HCT116 (cell line): ENCODE data around the gene FREM3. TPM values are rescaled to one million over a fixed set of nuclear protein-coding genes. Genes with fewer than 3 reads are reported as not detected.

Source experiments
- ATAC-seq: fragments of 200-7000 bp; cut with Tn5 transposase; 2 replicates; pipeline ENCODE4 v1.9.1; 2020; ENCODE audit warnings: mild to moderate bottlenecking, moderate library complexity
- BruUV-seq: library from RNA; stranded (reverse); fragments of 400-500 nt; replicated peaks from 2 replicates; lab custom pipeline; 2021; lab: Mats Ljungman, UMichigan
- CTCF ChIA-PET: fragments of 300-600 bp; sonication (Branson Sonifier 250); formaldehyde crosslinking; loops from one replicate; lab custom pipeline; 2021; ENCODE audit warnings: antibody characterized with exemption; lab: Charles Lee
- POLR2A ChIA-PET: fragments of 300-600, 350-600 bp; sonication (Branson Sonifier 250); formaldehyde crosslinking; loops from one replicate; lab custom pipeline; 2021; ENCODE audit warnings: antibody characterized with exemption; lab: Charles Lee
- RAD21 ChIA-PET, 2 experiments: fragments of 300-600 bp; sonication (Branson Sonifier 250); formaldehyde crosslinking; loops; one replicate each; lab custom pipeline; 2023; ENCODE audit warnings: low total read pairs in 2 of 2; ENCODE audit not compliant: uncharacterized antibody in 2 of 2, unreplicated experiment in 2 of 2, low non-redundant PET in 1 of 2; lab: Charles Lee
- DNase-seq: peaks from one replicate; pipeline ENCODE4 v3.0.0-alpha.2; 2010; ENCODE audit warnings: low read depth, low spot score
- H2AFZ ChIP-seq: fragments of 200-600 bp; shearing (Covaris generic), sonication (generic); 2 replicates; pipeline ENCODE4 v1.6.1; 2017; ENCODE audit warnings: low read depth, mixed run types, mixed read lengths, antibody characterized with exemption, low read length; ENCODE audit not compliant: poor library complexity, severe bottlenecking
- H3K27ac ChIP-seq: 2 replicates; pipeline ENCODE4 v1.5.1; 2012; ENCODE audit warnings: low read depth, low read length
- H3K27me3 ChIP-seq: fragments of 200-600 bp; sonication (generic); 2 replicates; pipeline ENCODE4 v1.6.1; 2016; ENCODE audit warnings: mixed run types, low read length, mixed read lengths; ENCODE audit not compliant: insufficient read depth
- H3K36me3 ChIP-seq, 2 experiments: fragments of 200-500 bp in 1 of 2; fragments of 200-600 bp in 1 of 2; sonication (Bioruptor generic) in 1 of 2; sonication (generic) in 1 of 2; 2 replicates each; pipeline versions ENCODE4 v1.5.1 to v1.6.1; 2014 to 2016; ENCODE audit warnings: low read length in 2 of 2, inconsistent platforms in 1 of 2, mixed read lengths in 1 of 2, mixed run types in 1 of 2; ENCODE audit not compliant: insufficient read depth in 2 of 2, control insufficient read depth in 1 of 2
- H3K4me1 ChIP-seq, 2 experiments: fragments of 200-600 bp in 1 of 2; sonication (generic) in 1 of 2; 2 replicates each; pipeline versions ENCODE4 v1.5.1 to v1.6.1; 2012 to 2017; ENCODE audit warnings: low read length in 2 of 2, inconsistent platforms in 1 of 2, mild to moderate bottlenecking in 1 of 2, mixed read lengths in 1 of 2, mixed run types in 1 of 2, moderate library complexity in 1 of 2; ENCODE audit not compliant: insufficient read depth in 2 of 2, control insufficient read depth in 1 of 2
- H3K4me2 ChIP-seq: fragments of 200-600 bp; sonication (generic); 2 replicates; pipeline ENCODE4 v1.6.1; 2017; ENCODE audit warnings: mixed run types, low read length, mixed read lengths
- H3K4me3 ChIP-seq, 2 experiments: fragments of 200-600 bp in 1 of 2; sonication (generic) in 1 of 2; replicated peaks in 1 of 2; 2 replicates each; pipeline ENCODE4 v1.5.1; 2011 to 2016; ENCODE audit warnings: low read length in 2 of 2, control low read depth in 1 of 2, low read depth in 1 of 2, mild to moderate bottlenecking in 1 of 2, mixed read lengths in 1 of 2, mixed run types in 1 of 2
- H3K79me2 ChIP-seq: fragments of 200-600 bp; sonication (generic); 2 replicates; pipeline ENCODE4 v1.6.1; 2017; ENCODE audit warnings: mild to moderate bottlenecking, mixed run types, low read length, moderate library complexity, mixed read lengths; ENCODE audit not compliant: insufficient read depth
- H3K9ac ChIP-seq: fragments of 200-600 bp; sonication (generic); 2 replicates; pipeline ENCODE4 v1.6.1; 2016; ENCODE audit warnings: low read length, mixed read lengths
- H3K9me2 ChIP-seq: fragments of 200-600 bp; sonication (generic), shearing (Covaris generic); 2 replicates; pipeline ENCODE4 v1.6.1; 2017; ENCODE audit warnings: mixed run types, mild to moderate bottlenecking, moderate library complexity; ENCODE audit not compliant: insufficient read depth
- H3K9me3 ChIP-seq, 2 experiments: fragments of 200-500 bp in 1 of 2; fragments of 200-600 bp in 1 of 2; sonication (Bioruptor generic) in 1 of 2; sonication (generic) in 1 of 2; 2 replicates each; pipeline ENCODE4 v1.6.1; 2014 to 2017; ENCODE audit warnings: low read length in 2 of 2, mixed read lengths in 2 of 2, inconsistent platforms in 1 of 2, low read depth in 1 of 2, mild to moderate bottlenecking in 1 of 2, mixed run types in 1 of 2, moderate library complexity in 1 of 2; ENCODE audit not compliant: control insufficient read depth in 1 of 2, insufficient read depth in 1 of 2
- H4K20me1 ChIP-seq: fragments of 200-600 bp; sonication (generic), shearing (Covaris generic); 2 replicates; pipeline ENCODE4 v1.6.1; 2017; ENCODE audit warnings: mixed run types, mild to moderate bottlenecking, moderate library complexity; ENCODE audit not compliant: insufficient read depth
- CBX3 ChIP-seq: IDR thresholded peaks from 2 replicates; pipeline ENCODE4 v1.6.1; 2012; ENCODE audit warnings: low read depth
- CTCF ChIP-seq, 3 experiments: fragments of 200-600 bp in 1 of 3; sonication (generic) in 1 of 3; IDR thresholded peaks in 2 of 3; conservative IDR thresholded peaks in 1 of 3; 2 replicates each; pipeline ENCODE4 v1.5.1; 2012 to 2017; ENCODE audit warnings: low read depth in 2 of 3, low read length in 2 of 3, antibody characterized with exemption in 1 of 3, borderline replicate concordance in 1 of 3, control low read depth in 1 of 3, mild to moderate bottlenecking in 1 of 3, mixed read lengths in 1 of 3, mixed run types in 1 of 3, moderate library complexity in 1 of 3; ENCODE audit not compliant: insufficient read depth in 1 of 3
- EGR1 ChIP-seq: IDR thresholded peaks from 2 replicates; pipeline ENCODE4 v1.6.1; 2012; ENCODE audit warnings: low read depth
- ELF1 ChIP-seq: IDR thresholded peaks from 2 replicates; pipeline ENCODE4 v1.6.1; 2012; ENCODE audit warnings: low read depth, borderline replicate concordance
- JUND ChIP-seq: IDR thresholded peaks from 2 replicates; pipeline ENCODE4 v1.6.1; 2012
- POLR2A ChIP-seq: IDR thresholded peaks from 2 replicates; pipeline ENCODE4 v1.7.0; 2011; ENCODE audit warnings: borderline replicate concordance; ENCODE audit not compliant: insufficient read depth, insufficient read length; ENCODE audit errors: extremely low read depth
- SIN3A ChIP-seq: IDR thresholded peaks from 2 replicates; pipeline ENCODE4 v1.6.1; 2012; ENCODE audit warnings: low read depth
- TCF7L2 ChIP-seq: IDR thresholded peaks from 2 replicates; pipeline ENCODE4 v1.7.0; 2011; ENCODE audit warnings: borderline replicate concordance, inconsistent platforms; ENCODE audit not compliant: insufficient read depth, insufficient read length; ENCODE audit errors: extremely low read depth
- ZFX ChIP-seq: fragments of 450-650 bp; IDR thresholded peaks from 2 replicates; pipeline ENCODE4 v1.6.1; 2017
- intact Hi-C: fragments of 100-400 bp; cut with micrococcal nuclease; formaldehyde crosslinking; loops from 2 replicates; pipeline ENCODE4 v1.10.0; 2022
- total RNA-seq: library from RNA; stranded (reverse); gene quantifications from one replicate; pipeline ENCODE4 v1.2.1, GENCODE V29; 2021; ENCODE audit not compliant: unreplicated experiment

The FREM3 gene
- total RNA-seq, 1 experiment from 2014 or later: not detected

- no TSS peak for BruUV-seq
Measured at GRCh38 chr4:143549928-143550327, 150.5 kb downstream of the FREM3 start.

More at GRCh38 chr4:143549928-143550327, 150.5 kb downstream of the FREM3 start:
- TF ChIP-seq SIN3A (no peak), JUND (no peak), TCF7L2 (no peak), CBX3 (no peak), CTCF (IDR thresholded peaks at IDR 0.05 in 2 of 3, conservative IDR thresholded peaks at IDR 0.05 in 1 of 3; ENCODE audit: borderline replicate concordance in 1 of 3, insufficient read depth in 1 of 3, low read depth in 2 of 3, low read length in 2 of 3) (no peak), ZFX (no peak), POLR2A (no peak), EGR1 (no peak), ELF1 (no peak)
- ChIA-PET RAD21 (no interaction called here), POLR2A (no interaction called here), CTCF (no interaction called here)
- no peaks in the 10 kb centered on the region for H3K27me3 ChIP-seq
- ATAC-seq (no peak), DNase-seq (no peak)
- H2AFZ ChIP-seq: no peak overlapping the region
- no peak overlapping the region for H3K9ac ChIP-seq
- H3K4me2 ChIP-seq: no peak overlapping the region
- intact Hi-C loops: no loop called here
- H3K4me1 ChIP-seq: no peaks in the 10 kb centered on the region
- H3K27ac ChIP-seq: no peak overlapping the region
- no peak overlapping the region for H3K4me3 ChIP-seq
- H3K79me2 ChIP-seq: 0 out of 2 replicates have a peak, but pooled peaks cover 3% of the 10 kb centered on the region
- H4K20me1 ChIP-seq: 0 out of 2 replicates have a peak, but pooled peaks cover 3% of the 10 kb centered on the region
- H3K36me3 ChIP-seq: peaks cover 34 to 65% of the 10 kb centered on the region in 2 experiments
- no peaks in the 10 kb centered on the region for H3K9me2 ChIP-seq
- H3K9me3 ChIP-seq: no peaks in the 10 kb centered on the region
